ENCODE measurements around the gene ZNG1A.
"Not testable (repeated sequence)": the region's sequence is repeated elsewhere in the genome, so short reads cannot be mapped to it uniquely, and the experiment has no call there.

ZNG1A gene

GRCh38 chr9:94992-95391 is 83.9 kb downstream of the ZNG1A start:
- DNase-seq (ENCODE audit: low spot score) = not testable (repeated sequence)

DNA sequence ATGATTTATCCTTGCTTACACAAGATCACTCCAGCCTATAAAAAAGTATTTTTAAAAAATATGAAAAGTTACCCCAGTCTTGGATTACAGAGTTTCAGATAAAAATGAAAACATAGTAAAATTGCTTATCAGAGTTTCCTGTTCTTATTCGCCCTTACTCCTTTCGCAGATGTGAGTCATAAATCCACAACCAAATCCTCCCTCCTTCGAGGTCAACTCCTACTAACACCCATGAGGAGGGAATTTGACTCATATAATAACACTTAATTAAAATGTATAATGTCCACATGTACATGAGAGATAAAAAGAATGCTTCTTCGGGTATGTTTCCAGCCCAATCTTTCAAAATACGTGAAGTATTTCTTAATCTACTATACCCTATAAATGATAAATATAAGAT is 84.5 kb downstream of the ZNG1A start:
- DNase-seq (ENCODE audit: low spot score) = not testable (repeated sequence)

DNA sequence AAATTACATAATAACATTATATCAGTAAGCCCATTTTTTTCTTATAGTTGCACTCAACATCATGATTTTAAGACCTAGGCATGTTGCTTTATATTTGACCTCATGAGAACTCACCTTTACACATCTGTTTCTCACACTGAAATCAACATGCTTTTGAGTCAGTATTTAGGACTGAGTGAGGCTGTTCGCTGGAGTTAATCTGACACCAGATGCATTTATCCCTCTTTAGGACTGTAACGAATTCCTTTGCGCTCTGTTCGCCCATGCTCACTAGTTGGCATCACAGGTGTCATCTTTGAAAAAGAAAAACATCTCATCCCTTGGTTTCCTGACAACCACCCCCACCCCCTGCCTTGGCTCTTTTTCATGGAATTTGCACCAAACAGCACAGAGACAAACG is 84.9 kb downstream of the ZNG1A start:
- not testable (repeated sequence) for DNase-seq (ENCODE audit: low spot score)

DNA sequence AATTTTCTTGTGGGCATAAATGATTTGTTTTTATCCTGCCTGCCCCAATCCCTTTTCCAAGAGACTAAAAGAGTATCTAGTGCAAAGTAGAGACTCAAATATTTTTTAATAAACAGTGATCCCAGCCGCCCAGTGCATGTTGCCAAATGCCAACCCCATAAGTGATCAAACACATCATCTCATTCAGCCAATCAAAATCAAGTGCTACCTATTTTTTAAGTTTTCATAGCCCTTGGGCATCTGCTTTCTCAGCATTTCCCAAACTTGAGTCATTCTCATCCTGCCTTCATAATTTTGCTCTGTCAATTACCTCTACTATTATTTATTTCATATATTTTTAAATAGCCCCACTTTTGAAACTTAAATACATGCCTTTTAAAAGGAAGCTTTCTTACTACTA is 88.0 kb downstream of the ZNG1A start:
- DNase-seq (ENCODE audit: low spot score) = not testable (repeated sequence)

- DNase-seq (ENCODE audit: low spot score) = not testable (repeated sequence)
These were observed 90.3 kb downstream of the ZNG1A start for GRCh38 chr9:88396-89037.

GRCh38 chr9:87860-88259 is 91.0 kb downstream of the ZNG1A start:
- not testable (repeated sequence) for DNase-seq (ENCODE audit: low spot score)

DNA sequence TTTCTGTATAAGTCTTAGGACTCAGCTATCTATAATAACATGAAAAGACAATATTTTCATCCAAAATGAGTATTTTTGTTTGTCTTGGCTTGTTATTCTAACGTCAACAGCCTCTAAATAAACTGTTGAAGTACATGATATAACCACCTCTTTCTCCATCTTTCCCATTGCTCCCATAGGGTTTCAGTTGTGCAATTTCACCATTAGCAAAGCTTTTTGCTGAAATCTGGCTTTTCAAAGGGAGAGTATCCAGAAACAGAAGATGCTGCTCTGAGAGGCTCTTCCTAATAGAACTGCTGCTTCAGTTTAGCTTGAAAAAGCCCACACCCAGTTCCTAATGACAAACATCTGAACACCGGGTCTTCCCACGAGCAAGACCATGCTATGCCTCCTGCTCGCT is 91.8 kb downstream of the ZNG1A start:
- DNase-seq (ENCODE audit: low spot score) = not testable (repeated sequence)

GRCh38 chr9:86697-87096 is 92.2 kb downstream of the ZNG1A start:
- DNase-seq (ENCODE audit: low spot score) = not testable (repeated sequence)

GRCh38 chr9:82932-83689 is 95.7 kb downstream of the ZNG1A start:
- not testable (repeated sequence) for DNase-seq (ENCODE audit: low spot score)

DNA sequence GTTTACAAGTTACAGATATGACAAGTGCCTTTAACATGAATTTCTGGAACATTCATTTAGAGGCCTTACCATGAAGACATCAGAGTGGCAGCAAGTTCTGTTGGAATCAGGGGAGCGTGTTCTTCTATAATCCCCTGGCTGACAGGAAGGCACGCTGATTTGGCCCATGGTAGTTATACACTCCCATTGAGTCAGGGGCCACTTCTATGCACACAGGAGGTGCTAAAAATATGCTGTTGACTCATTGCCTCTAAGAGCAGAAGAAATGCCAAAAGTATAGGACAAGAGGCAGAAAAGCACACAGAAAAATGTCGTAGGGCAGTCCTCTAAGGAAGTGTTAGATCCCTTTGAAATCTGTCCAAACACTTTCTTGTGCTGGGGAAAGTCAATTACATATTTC is 100.5 kb downstream of the ZNG1A start:
- not testable (repeated sequence) for DNase-seq (ENCODE audit: low spot score)

- DNase-seq (ENCODE audit: low spot score) = not testable (repeated sequence)
These were observed 102.5 kb downstream of the ZNG1A start for GRCh38 chr9:76389-76788.

- not testable (repeated sequence) for DNase-seq (ENCODE audit: low spot score)
These were observed 104.8 kb downstream of the ZNG1A start for GRCh38 chr9:73900-74525.

DNA sequence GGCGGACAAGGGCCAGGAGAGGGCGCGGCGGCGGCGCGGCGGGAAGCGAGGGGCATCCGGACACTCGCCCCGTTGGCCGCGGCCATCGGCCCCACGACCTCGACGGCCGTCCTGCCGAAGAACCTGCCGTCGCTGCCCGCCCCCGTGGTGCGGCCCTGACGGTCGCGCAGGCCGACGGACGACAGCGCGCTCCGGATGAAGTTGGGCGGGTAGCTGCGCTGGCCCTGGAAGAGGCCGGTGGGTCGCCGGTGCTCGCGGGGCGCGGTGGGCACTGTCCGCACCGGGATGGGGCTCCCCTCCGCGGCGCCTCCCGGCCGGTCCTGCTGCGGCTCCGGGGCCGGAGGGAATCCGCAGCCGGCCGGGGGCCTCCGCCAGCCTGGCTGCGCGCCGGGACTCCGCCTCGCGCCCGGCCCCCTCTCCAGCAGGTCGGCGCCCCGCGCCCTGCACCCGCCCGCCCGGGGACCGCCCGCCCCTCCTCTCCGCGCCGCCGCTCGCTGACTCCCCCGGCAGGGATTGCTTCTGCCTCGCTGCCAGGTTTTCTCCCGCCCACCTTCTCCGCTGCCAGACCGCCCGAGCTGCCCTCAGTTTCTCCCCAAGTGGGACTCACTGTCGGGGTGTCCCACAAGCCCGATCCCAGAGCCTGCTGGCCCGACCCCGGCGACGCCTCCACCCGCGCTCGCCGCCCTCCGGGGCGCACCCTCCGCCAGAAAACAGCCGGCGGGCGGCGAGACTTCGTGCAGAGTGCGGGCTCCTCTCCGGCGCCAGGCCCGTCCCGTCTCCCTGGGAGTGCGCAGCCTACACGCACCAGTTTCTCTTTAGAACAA is 105.6 kb downstream of the ZNG1A start:
- not testable (repeated sequence) for DNase-seq (ENCODE audit: low spot score)

Measured in SW480 (cell line).